Activated naive CD8-positive, alpha-beta T cell treated with anti-CD3 and anti-CD28 coated beads, Interleukin-2, amount 10 ng/mL, durations not matched to agents 7 days and 5 days (primary cell): ENCODE results near the gene USH2A. TPM values are rescaled to one million over a fixed set of nuclear protein-coding genes. Genes with fewer than 3 reads are reported as not detected.

ENCODE experiments used
- ATAC-seq: fragments of 150-1000 bp; cut with Tn5 transposase; one replicate; pipeline ENCODE4 v1.10.0; 2021; ENCODE audit warnings: low read depth, moderate library complexity
- POLR2A ChIA-PET: fragments of 350-600 bp; sonication (Branson Sonifier 250); formaldehyde crosslinking; loops from one replicate; lab custom pipeline; 2021; ENCODE audit warnings: antibody characterized with exemption; lab: Charles Lee
- DNase-seq: peaks from one replicate; pipeline ENCODE4 v3.0.0; 2021
- H3K27ac Mint-ChIP-seq: one replicate; pipeline ENCODE4 v1.8.0; 2022; ENCODE audit warnings: mild to moderate bottlenecking, mixed read lengths
- H3K27me3 Mint-ChIP-seq: one replicate; pipeline ENCODE4 v1.8.0; 2022; ENCODE audit warnings: mild to moderate bottlenecking, moderate library complexity, mixed read lengths
- H3K36me3 Mint-ChIP-seq: one replicate; pipeline ENCODE4 v1.8.0; 2021; ENCODE audit warnings: mild to moderate bottlenecking, mixed read lengths
- H3K4me1 Mint-ChIP-seq: one replicate; pipeline ENCODE4 v1.8.0; 2021; ENCODE audit warnings: mixed read lengths
- H3K4me3 Mint-ChIP-seq: one replicate; pipeline ENCODE4 v1.8.0; 2022; ENCODE audit warnings: mild to moderate bottlenecking, moderate library complexity, mixed read lengths
- H3K9me3 Mint-ChIP-seq: one replicate; pipeline ENCODE4 v1.8.0; 2021; ENCODE audit warnings: mixed read lengths
- total RNA-seq, 2 experiments: library from RNA; stranded (reverse); gene quantifications; one replicate each; pipeline ENCODE4 v1.2.3, GENCODE V29; 2021

The USH2A gene
- total RNA-seq, 2 experiments from 2014 or later = not detected

- H3K27me3 Mint-ChIP-seq = no peaks in the 10 kb centered on the region
- POLR2A ChIA-PET = no interaction called here
Observed at GRCh38 chr1:215911406-215911968, 511.8 kb downstream of the USH2A start.

GRCh38 chr1:215905493-215906115 lies 517.6 kb downstream of the USH2A start:
- Mint-ChIP-seq H3K27me3 (no peaks in the 10 kb centered on the region), H3K36me3 (no peaks in the 10 kb centered on the region)

More at GRCh38 chr1:215911406-215911968, 511.8 kb downstream of the USH2A start:
- no peaks in the 10 kb centered on the region for H3K36me3 Mint-ChIP-seq
- no peak for DNase-seq
- ATAC-seq = no peak
- no peak overlapping the region for H3K27ac Mint-ChIP-seq
- no peaks in the 10 kb centered on the region for H3K4me1 Mint-ChIP-seq
- no peak overlapping the region for H3K4me3 Mint-ChIP-seq
- peaks cover 9% of the 10 kb centered on the region for H3K9me3 Mint-ChIP-seq

GRCh38 chr1:215900684-215901083 lies 522.6 kb downstream of the USH2A start:
- DNase-seq (no peak), ATAC-seq (no peak)
- H3K4me1 Mint-ChIP-seq = no peaks in the 10 kb centered on the region
- no peaks in the 10 kb centered on the region for H3K36me3 Mint-ChIP-seq
- no peaks in the 10 kb centered on the region for H3K9me3 Mint-ChIP-seq
- no peak overlapping the region for H3K27ac Mint-ChIP-seq
- POLR2A ChIA-PET = no interaction called here
- no peaks in the 10 kb centered on the region for H3K27me3 Mint-ChIP-seq
- no peak overlapping the region for H3K4me3 Mint-ChIP-seq

More at GRCh38 chr1:215905493-215906115, 517.6 kb downstream of the USH2A start:
- Mint-ChIP-seq H3K9me3 (peaks cover 3% of the 10 kb centered on the region), H3K4me3 (no peak overlapping the region), H3K27ac (no peak overlapping the region), H3K4me1 (no peaks in the 10 kb centered on the region)
- no peak for ATAC-seq
- no peak for DNase-seq
- POLR2A ChIA-PET = no interaction called here

GRCh38 chr1:215899901-215900300 lies 523.3 kb downstream of the USH2A start:
- H3K27me3 Mint-ChIP-seq = no peaks in the 10 kb centered on the region
- H3K27ac Mint-ChIP-seq = no peak overlapping the region
- H3K4me1 Mint-ChIP-seq = no peaks in the 10 kb centered on the region
- DNase-seq (no peak), ATAC-seq (no peak)
- POLR2A ChIA-PET = no interaction called here
- no peak overlapping the region for H3K4me3 Mint-ChIP-seq
- no peaks in the 10 kb centered on the region for H3K9me3 Mint-ChIP-seq
- no peaks in the 10 kb centered on the region for H3K36me3 Mint-ChIP-seq

- H3K27me3 Mint-ChIP-seq = no peaks in the 10 kb centered on the region
- DNase-seq (no peak), ATAC-seq (no peak)
- no peak overlapping the region for H3K4me3 Mint-ChIP-seq
- H3K27ac Mint-ChIP-seq = no peak overlapping the region
- no peaks in the 10 kb centered on the region for H3K9me3 Mint-ChIP-seq
- no peaks in the 10 kb centered on the region for H3K4me1 Mint-ChIP-seq
- no peaks in the 10 kb centered on the region for H3K36me3 Mint-ChIP-seq
- POLR2A ChIA-PET = no interaction called here
Observed at GRCh38 chr1:215895893-215896292, 527.4 kb downstream of the USH2A start.

GRCh38 chr1:215895276-215895675 lies 528.0 kb downstream of the USH2A start:
- no peak for ATAC-seq
- H3K9me3 Mint-ChIP-seq = no peaks in the 10 kb centered on the region
- H3K27ac Mint-ChIP-seq = no peak overlapping the region
- POLR2A ChIA-PET = no interaction called here
- no peak for DNase-seq
- no peaks in the 10 kb centered on the region for H3K4me1 Mint-ChIP-seq
- no peaks in the 10 kb centered on the region for H3K27me3 Mint-ChIP-seq
- H3K36me3 Mint-ChIP-seq = no peaks in the 10 kb centered on the region
- H3K4me3 Mint-ChIP-seq = no peak overlapping the region

GRCh38 chr1:215894617-215895016 lies 528.6 kb downstream of the USH2A start:
- DNase-seq = no peak
- no peak overlapping the region for H3K4me3 Mint-ChIP-seq
- no peaks in the 10 kb centered on the region for H3K36me3 Mint-ChIP-seq
- peak overlapping the region; percentile 34 for H3K27ac Mint-ChIP-seq
- H3K9me3 Mint-ChIP-seq = no peaks in the 10 kb centered on the region
- POLR2A ChIA-PET = no interaction called here
- no peaks in the 10 kb centered on the region for H3K27me3 Mint-ChIP-seq
- H3K4me1 Mint-ChIP-seq = no peaks in the 10 kb centered on the region
- ATAC-seq = no peak

- no peak for ATAC-seq
- POLR2A ChIA-PET = no interaction called here
Observed at GRCh38 chr1:215891266-215892057, 531.8 kb downstream of the USH2A start.

GRCh38 chr1:215890438-215890837 lies 532.8 kb downstream of the USH2A start:
- Mint-ChIP-seq H3K27ac (no peak overlapping the region), H3K36me3 (no peaks in the 10 kb centered on the region), H3K9me3 (no peaks in the 10 kb centered on the region), H3K4me3 (no peak overlapping the region), H3K27me3 (no peaks in the 10 kb centered on the region), H3K4me1 (no peaks in the 10 kb centered on the region)
- DNase-seq (no peak), ATAC-seq (no peak)
- POLR2A ChIA-PET = no interaction called here

More at GRCh38 chr1:215891266-215892057, 531.8 kb downstream of the USH2A start:
- Mint-ChIP-seq H3K36me3 (no peaks in the 10 kb centered on the region), H3K27ac (no peak overlapping the region), H3K4me3 (no peak overlapping the region), H3K27me3 (no peaks in the 10 kb centered on the region), H3K9me3 (no peaks in the 10 kb centered on the region), H3K4me1 (no peaks in the 10 kb centered on the region)
- no peak for DNase-seq

GRCh38 chr1:215889871-215890270 lies 533.4 kb downstream of the USH2A start:
- Mint-ChIP-seq H3K27me3 (no peaks in the 10 kb centered on the region), H3K36me3 (no peaks in the 10 kb centered on the region), H3K4me3 (no peak overlapping the region), H3K27ac (no peak overlapping the region), H3K9me3 (no peaks in the 10 kb centered on the region), H3K4me1 (no peaks in the 10 kb centered on the region)
- ATAC-seq = no peak
- DNase-seq = no peak
- POLR2A ChIA-PET = no interaction called here

- no peaks in the 10 kb centered on the region for H3K4me1 Mint-ChIP-seq
- no peak overlapping the region for H3K27ac Mint-ChIP-seq
- no peaks in the 10 kb centered on the region for H3K9me3 Mint-ChIP-seq
- no peaks in the 10 kb centered on the region for H3K36me3 Mint-ChIP-seq
- ATAC-seq (no peak), DNase-seq (no peak)
- H3K27me3 Mint-ChIP-seq = no peaks in the 10 kb centered on the region
- POLR2A ChIA-PET = no interaction called here
- no peak overlapping the region for H3K4me3 Mint-ChIP-seq
Observed at GRCh38 chr1:215888159-215888558, 535.1 kb downstream of the USH2A start.

- Mint-ChIP-seq H3K27me3 (no peaks in the 10 kb centered on the region), H3K9me3 (no peaks in the 10 kb centered on the region), H3K27ac (no peak overlapping the region), H3K36me3 (no peaks in the 10 kb centered on the region), H3K4me1 (no peaks in the 10 kb centered on the region), H3K4me3 (no peak overlapping the region)
- DNase-seq (no peak), ATAC-seq (no peak)
- POLR2A ChIA-PET = no interaction called here
Observed at GRCh38 chr1:215887627-215888026, 535.6 kb downstream of the USH2A start.

- no peaks in the 10 kb centered on the region for H3K36me3 Mint-ChIP-seq
- H3K4me3 Mint-ChIP-seq = no peak overlapping the region
- peaks cover 1% of the 10 kb centered on the region for H3K9me3 Mint-ChIP-seq
- POLR2A ChIA-PET = no interaction called here
- no peaks in the 10 kb centered on the region for H3K4me1 Mint-ChIP-seq
- no peaks in the 10 kb centered on the region for H3K27me3 Mint-ChIP-seq
- H3K27ac Mint-ChIP-seq = no peak overlapping the region
- DNase-seq = no peak
- no peak for ATAC-seq
Observed at GRCh38 chr1:215883004-215883403, 540.2 kb downstream of the USH2A start.

GRCh38 chr1:215878843-215879242 lies 544.4 kb downstream of the USH2A start:
- Mint-ChIP-seq H3K4me3 (no peak overlapping the region), H3K27me3 (no peaks in the 10 kb centered on the region), H3K9me3 (peaks cover 1% of the 10 kb centered on the region), H3K36me3 (no peaks in the 10 kb centered on the region), H3K27ac (no peak overlapping the region), H3K4me1 (no peaks in the 10 kb centered on the region)
- ATAC-seq (no peak), DNase-seq (no peak)
- POLR2A ChIA-PET = no interaction called here
